CD8-positive, alpha-beta memory T cell (primary cell): Measurements from ENCODE around the gene CEND1. TPM values are rescaled to one million over a fixed set of nuclear protein-coding genes. Genes with fewer than 3 reads are reported as not detected.

Experiments
- CTCF ChIA-PET: fragments of 350-600 bp; sonication (Branson Sonifier 250); formaldehyde crosslinking; loops from one replicate; lab custom pipeline; 2021; ENCODE audit warnings: antibody characterized with exemption; lab: Charles Lee
- POLR2A ChIA-PET: fragments of 350-600 bp; sonication (Branson Sonifier 250); formaldehyde crosslinking; loops from one replicate; lab custom pipeline; 2021; ENCODE audit warnings: antibody characterized with exemption; lab: Charles Lee
- DNase-seq, 5 donors: peaks; one replicate each; pipeline versions ENCODE4 v3.0.0 to v3.0.0-alpha.2; 2020 to 2022; ENCODE audit warnings: mixed read lengths in 1 of 5
- H3K27ac ChIP-seq: one replicate; pipeline ENCODE4 v1.7.0; 2013; ENCODE audit warnings: low read depth, mild to moderate bottlenecking, low read length, moderate library complexity
- H3K27me3 ChIP-seq: 2 replicates; pipeline ENCODE4 v1.7.0; 2013; ENCODE audit warnings: low read length, mild to moderate bottlenecking; ENCODE audit not compliant: insufficient read depth, poor library complexity, severe bottlenecking
- H3K36me3 ChIP-seq: 2 replicates; pipeline ENCODE4 v1.7.0; 2013; ENCODE audit warnings: mild to moderate bottlenecking, low read length, moderate library complexity; ENCODE audit not compliant: insufficient read depth
- H3K4me1 ChIP-seq: 2 replicates; pipeline ENCODE4 v1.7.0; 2013; ENCODE audit warnings: mild to moderate bottlenecking, low read length, moderate library complexity; ENCODE audit not compliant: insufficient read depth
- H3K4me3 ChIP-seq: 2 replicates; pipeline ENCODE4 v1.7.0; 2013; ENCODE audit warnings: mild to moderate bottlenecking, low read length
- H3K9me3 ChIP-seq: 2 replicates; pipeline ENCODE4 v1.7.0; 2013; ENCODE audit warnings: mild to moderate bottlenecking, low read length
- H3K27ac Mint-ChIP-seq, 8 donors: one replicate each; pipeline ENCODE4 v1.8.0; 2020 to 2021; ENCODE audit warnings: mixed read lengths in 8 of 8, mild to moderate bottlenecking in 6 of 8, inconsistent platforms in 3 of 8, moderate library complexity in 3 of 8
- H3K27me3 Mint-ChIP-seq, 2 donors: one replicate each; pipeline ENCODE4 v1.8.0; 2020 to 2021; ENCODE audit warnings: mixed read lengths in 2 of 2, mild to moderate bottlenecking in 1 of 2, moderate library complexity in 1 of 2
- H3K36me3 Mint-ChIP-seq, 3 donors: one replicate each; pipeline ENCODE4 v1.8.0; 2020 to 2021; ENCODE audit warnings: mixed read lengths in 3 of 3, inconsistent platforms in 1 of 3, mild to moderate bottlenecking in 1 of 3
- H3K4me1 Mint-ChIP-seq, 3 donors: one replicate each; pipeline ENCODE4 v1.8.0; 2020 to 2021; ENCODE audit warnings: mixed read lengths in 3 of 3, inconsistent platforms in 1 of 3, mild to moderate bottlenecking in 1 of 3
- H3K4me3 Mint-ChIP-seq, 7 donors: one replicate each; pipeline ENCODE4 v1.8.0; 2020 to 2021; ENCODE audit warnings: mixed read lengths in 7 of 7, mild to moderate bottlenecking in 6 of 7, moderate library complexity in 4 of 7, inconsistent platforms in 2 of 7
- H3K9me3 Mint-ChIP-seq, 5 donors: one replicate each; pipeline ENCODE4 v1.8.0; 2020 to 2022; ENCODE audit warnings: mixed read lengths in 5 of 5, mild to moderate bottlenecking in 3 of 5, moderate library complexity in 2 of 5, inconsistent platforms in 1 of 5
- polyA plus RNA-seq: library from polyadenylated mRNA; unstranded; fragments of 300-500 nt; fragmentation: Illumina TruSeq; gene quantifications from one replicate; pipeline ENCODE4 v1.2.3, GENCODE V29; 2021
- total RNA-seq, 2 experiments: library from RNA; stranded (reverse); gene quantifications; one replicate each; pipeline ENCODE4 v1.2.3, GENCODE V29; 2021

CEND1 gene
- total and polyA plus RNA-seq, 3 experiments from 2014 or later: 0.13 to 2.6 (median 2.1) TPM

- no peaks in the 10 kb centered on the region for H3K9me3 Mint-ChIP-seq
- ChIA-PET CTCF (interaction anchor here (1.2 to 1.7 kb wide), 3 partner anchors 151 to 245 kb away, joined by 3 to 4 read pairs (median 4); no protein-coding TSS in a partner anchor), POLR2A (no interaction called here)
- H3K4me3 Mint-ChIP-seq: no peak overlapping the region
- Histone ChIP-seq H3K4me1 (no peaks in the 10 kb centered on the region), H3K27ac (no peak overlapping the region), H3K9me3 (no peaks in the 10 kb centered on the region), H3K4me3 (no peak overlapping the region), H3K36me3 (peaks cover 33% of the 10 kb centered on the region), H3K27me3 (no peaks in the 10 kb centered on the region)
- H3K36me3 Mint-ChIP-seq: peaks cover 0 to 58% (median 2%) of the 10 kb centered on the region in 3 donors
- H3K27ac Mint-ChIP-seq: peak overlapping the region in 1 of 8 donors; percentile 24
- H3K4me1 Mint-ChIP-seq: no peaks in the 10 kb centered on the region
- no peak for DNase-seq
- no peaks in the 10 kb centered on the region for H3K27me3 Mint-ChIP-seq
These were observed 25.4 kb downstream of the CEND1 start for GRCh38 chr11:764322-765024.

GRCh38 chr11:763549-764321 lies 26.2 kb downstream of the CEND1 start:
- no peak overlapping the region for H3K4me3 Mint-ChIP-seq
- H3K27ac Mint-ChIP-seq: no peak overlapping the region
- H3K4me1 ChIP-seq: no peaks in the 10 kb centered on the region
- H3K36me3 Mint-ChIP-seq: peaks cover 0 to 60% (median 2%) of the 10 kb centered on the region in 3 donors
- no peaks in the 10 kb centered on the region for H3K4me1 Mint-ChIP-seq
- POLR2A ChIA-PET: interaction anchor here (0.5 kb wide), 1 partner anchor 14 kb away, joined by 3 read pairs; no protein-coding TSS in a partner anchor
- no peaks in the 10 kb centered on the region for H3K27me3 Mint-ChIP-seq
- no peak overlapping the region for H3K4me3 ChIP-seq
- DNase-seq: no peak
- no peaks in the 10 kb centered on the region for H3K9me3 ChIP-seq
- H3K9me3 Mint-ChIP-seq: no peaks in the 10 kb centered on the region
- peaks cover 33% of the 10 kb centered on the region for H3K36me3 ChIP-seq
- CTCF ChIA-PET: interaction anchor here (1.6 kb wide), 1 partner anchor 209 kb away, joined by 4 read pairs; no protein-coding TSS in a partner anchor
- H3K27ac ChIP-seq: no peak overlapping the region
- no peaks in the 10 kb centered on the region for H3K27me3 ChIP-seq

DNA sequence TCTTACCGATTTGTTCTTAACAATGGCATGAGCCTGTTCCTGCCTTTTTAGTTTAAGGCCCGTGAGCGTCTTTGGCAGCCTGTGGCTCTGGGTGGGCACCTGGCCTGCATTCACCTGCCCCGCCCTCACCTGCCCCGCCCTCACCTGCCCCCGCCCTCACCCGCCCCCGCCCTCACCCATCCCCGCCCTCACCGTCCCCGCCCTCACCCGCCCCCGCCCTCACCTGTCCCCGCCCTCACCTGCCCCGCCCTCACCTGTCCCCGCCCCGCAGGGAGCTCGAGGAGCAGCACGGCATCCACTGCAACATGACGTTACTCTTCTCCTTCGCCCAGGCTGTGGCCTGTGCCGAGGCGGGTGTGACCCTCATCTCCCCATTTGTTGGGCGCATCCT lies 26.8 kb downstream of the CEND1 start:
- CTCF ChIA-PET: no interaction called here
- H3K4me3 ChIP-seq: no peak overlapping the region
- no peaks in the 10 kb centered on the region for H3K9me3 ChIP-seq
- H3K4me3 Mint-ChIP-seq: no peak overlapping the region
- POLR2A ChIA-PET: interaction anchor here (0.5 kb wide), 1 partner anchor 15 kb away, joined by 3 read pairs; no protein-coding TSS in a partner anchor
- no peak overlapping the region for H3K27ac ChIP-seq
- peaks cover 33% of the 10 kb centered on the region for H3K36me3 ChIP-seq
- H3K27me3 ChIP-seq: no peaks in the 10 kb centered on the region
- H3K9me3 Mint-ChIP-seq: no peaks in the 10 kb centered on the region
- no peaks in the 10 kb centered on the region for H3K4me1 ChIP-seq
- no peak for DNase-seq
- H3K36me3 Mint-ChIP-seq: peaks cover 0 to 64% (median 2%) of the 10 kb centered on the region in 3 donors
- H3K27me3 Mint-ChIP-seq: no peaks in the 10 kb centered on the region
- peak overlapping the region in 1 of 8 donors; percentile 29 for H3K27ac Mint-ChIP-seq
- H3K4me1 Mint-ChIP-seq: no peaks in the 10 kb centered on the region

GRCh38 chr11:762421-763072 lies 27.3 kb downstream of the CEND1 start:
- H3K4me3 Mint-ChIP-seq: no peak overlapping the region
- POLR2A ChIA-PET: no interaction called here
- H3K36me3 Mint-ChIP-seq: peaks cover 0 to 66% (median 4%) of the 10 kb centered on the region in 3 donors
- Histone ChIP-seq H3K4me3 (no peak overlapping the region), H3K4me1 (no peaks in the 10 kb centered on the region), H3K27me3 (no peaks in the 10 kb centered on the region), H3K9me3 (no peaks in the 10 kb centered on the region), H3K36me3 (peaks cover 34% of the 10 kb centered on the region), H3K27ac (no peak overlapping the region)
- DNase-seq: no peak
- H3K27ac Mint-ChIP-seq: peak overlapping the region in 3 of 8 donors; percentile 46 to 64 (median 58)
- no peaks in the 10 kb centered on the region for H3K4me1 Mint-ChIP-seq
- H3K27me3 Mint-ChIP-seq: no peaks in the 10 kb centered on the region
- no peaks in the 10 kb centered on the region for H3K9me3 Mint-ChIP-seq
- CTCF ChIA-PET: interaction anchor here (1.3 to 1.8 kb wide), 2 partner anchors 15 to 37 kb away, joined by 4 to 6 read pairs; partner anchors contain the start of gene TALDO1

- no peak overlapping the region for H3K27ac ChIP-seq
- ChIA-PET CTCF (interaction anchor here (1.3 to 1.8 kb wide), 2 partner anchors 14 to 36 kb away, joined by 4 to 6 read pairs; partner anchors contain the start of gene TALDO1), POLR2A (interaction anchor here (0.6 kb wide), 1 partner anchor 304 kb away, joined by 3 read pairs; no protein-coding TSS in a partner anchor)
- H3K4me1 ChIP-seq: no peaks in the 10 kb centered on the region
- H3K4me1 Mint-ChIP-seq: no peaks in the 10 kb centered on the region
- H3K36me3 ChIP-seq: peaks cover 38% of the 10 kb centered on the region
- H3K4me3 Mint-ChIP-seq: no peak overlapping the region
- peaks cover 0 to 67% (median 9%) of the 10 kb centered on the region in 3 donors for H3K36me3 Mint-ChIP-seq
- no peak overlapping the region for H3K4me3 ChIP-seq
- no peaks in the 10 kb centered on the region for H3K9me3 ChIP-seq
- H3K27ac Mint-ChIP-seq: peak overlapping the region in 1 of 8 donors; percentile 58
- no peaks in the 10 kb centered on the region for H3K9me3 Mint-ChIP-seq
- DNase-seq: no peak
- no peaks in the 10 kb centered on the region for H3K27me3 Mint-ChIP-seq
- no peaks in the 10 kb centered on the region for H3K27me3 ChIP-seq
These were observed 28.3 kb downstream of the CEND1 start for GRCh38 chr11:761526-762108.

GRCh38 chr11:760236-760635 lies 29.7 kb downstream of the CEND1 start:
- H3K27ac ChIP-seq: no peak overlapping the region
- H3K27me3 ChIP-seq: no peaks in the 10 kb centered on the region
- H3K27ac Mint-ChIP-seq: peak overlapping the region in 1 of 8 donors; percentile 9
- H3K36me3 Mint-ChIP-seq: peaks cover 0 to 66% (median 9%) of the 10 kb centered on the region in 3 donors
- H3K9me3 Mint-ChIP-seq: no peaks in the 10 kb centered on the region
- ChIA-PET CTCF (interaction anchor here (2.3 kb wide), 1 partner anchor 12 kb away, joined by 7 read pairs; the partner anchor contains the start of gene TALDO1), POLR2A (no interaction called here)
- no peak overlapping the region for H3K4me3 ChIP-seq
- no peaks in the 10 kb centered on the region for H3K27me3 Mint-ChIP-seq
- H3K9me3 ChIP-seq: no peaks in the 10 kb centered on the region
- DNase-seq: no peak
- no peak overlapping the region for H3K4me3 Mint-ChIP-seq
- no peaks in the 10 kb centered on the region for H3K4me1 Mint-ChIP-seq
- H3K36me3 ChIP-seq: peaks cover 38% of the 10 kb centered on the region
- no peaks in the 10 kb centered on the region for H3K4me1 ChIP-seq

DNA sequence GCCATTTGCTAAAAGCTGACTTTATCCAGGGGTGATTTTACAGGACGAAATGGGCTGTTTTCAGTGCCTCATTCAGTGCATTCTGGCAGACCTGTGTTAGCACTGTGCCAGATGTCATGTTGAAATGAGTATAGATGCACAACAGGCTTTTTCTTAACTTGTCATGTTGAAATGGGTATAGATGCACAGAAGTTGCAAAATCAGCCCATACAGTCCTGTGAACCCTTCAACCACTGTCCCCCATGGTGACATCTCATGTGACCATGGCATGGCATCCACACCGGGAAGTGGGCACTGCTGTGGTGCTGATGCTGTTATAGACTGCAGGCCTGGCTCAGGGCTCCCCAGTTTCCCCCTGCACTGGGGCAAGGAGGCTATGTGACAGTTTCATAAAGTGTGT lies 40.2 kb downstream of the CEND1 start:
- Mint-ChIP-seq H3K9me3 (no peaks in the 10 kb centered on the region), H3K27ac (peak overlapping the region in 4 of 8 donors; percentile 9 to 47 (median 16)), H3K27me3 (no peaks in the 10 kb centered on the region), H3K4me3 (peak overlapping the region in 6 of 7 donors; percentile 17 to 72 (median 40)), H3K36me3 (peaks cover 0 to 10% (median 0%) of the 10 kb centered on the region in 3 donors), H3K4me1 (peaks cover 19 to 30% (median 24%) of the 10 kb centered on the region in 3 donors)
- H3K4me1 ChIP-seq: peaks cover 13% of the 10 kb centered on the region
- no peaks in the 10 kb centered on the region for H3K27me3 ChIP-seq
- ChIA-PET POLR2A (interaction anchor here (0.8 kb wide), 1 partner anchor 24 kb away, joined by 5 read pairs; no protein-coding TSS in a partner anchor), CTCF (interaction anchor here (0.7 to 1.5 kb wide), 3 partner anchors 16 to 27 kb away, joined by 3 to 5 read pairs (median 4); no protein-coding TSS in a partner anchor)
- no peaks in the 10 kb centered on the region for H3K9me3 ChIP-seq
- H3K4me3 ChIP-seq: no peak overlapping the region
- H3K36me3 ChIP-seq: no peaks in the 10 kb centered on the region
- peak overlapping the region; percentile 93 for H3K27ac ChIP-seq
- no peak for DNase-seq
